ENCODE data around the gene TRPM5. TPM values are rescaled to one million over a fixed set of nuclear protein-coding genes. Genes with fewer than 3 reads are reported as not detected.

Gene TRPM5
- total and polyA plus RNA-seq, 2 donors (not counting 1 experiment from before 2014, with no cell fraction given) = 0.03 TPM; not detected in 1

- ATAC-seq (ENCODE audit: low read depth) = no peak
- Histone ChIP-seq H3K4me3 (ENCODE audit: control extremely low read depth in 1 of 5, extremely low read depth in 1 of 5, insufficient read depth in 1 of 5, low read depth in 2 of 5, low read length in 4 of 5) (no peak overlapping the region), H3K9ac (ENCODE audit: low read length) (no peak overlapping the region), H3K27ac (ENCODE audit: low read length in 2 of 2) (no peak overlapping the region), H3K4me2 (replicated peaks; ENCODE audit: low read depth, low read length, poor library complexity, severe bottlenecking) (no peak overlapping the region), H3K4me1 (ENCODE audit: control insufficient read depth in 2 of 2, insufficient read depth in 2 of 2, low read length in 2 of 2) (peaks cover 0 to 9% of the 10 kb centered on the region in 2 donors), H3K36me3 (replicated peaks in 1 of 2; ENCODE audit: control extremely low read depth in 1 of 2, control insufficient read depth in 1 of 2, extremely low read depth in 1 of 2, insufficient read depth in 2 of 2, low read length in 1 of 2) (no peaks in the 10 kb centered on the region), H2AFZ (ENCODE audit: insufficient read depth, low read depth, low read length, poor library complexity, severe bottlenecking) (no peak overlapping the region), H3K79me2 (ENCODE audit: control insufficient read depth, insufficient read depth, low read length) (peaks cover 49% of the 10 kb centered on the region), H3K27me3 (replicated peaks in 1 of 4; ENCODE audit: control extremely low read depth in 1 of 4, control insufficient read depth in 3 of 4, insufficient read depth in 4 of 4, low read length in 3 of 4) (no peaks in the 10 kb centered on the region), H3K9me3 (ENCODE audit: control extremely low read depth in 1 of 3, control insufficient read depth in 2 of 3, insufficient read depth in 1 of 3, low read length in 2 of 3) (peaks cover 0 to 6% (median 3%) of the 10 kb centered on the region in 3 donors), H4K20me1 (ENCODE audit: control insufficient read depth, insufficient read depth, low read length, poor library complexity, severe bottlenecking) (peaks cover 52% of the 10 kb centered on the region)
- no peak for DNase-seq
- intact Hi-C loops (cut with micrococcal nuclease) = no loop called here
- ChIA-PET CTCF (interaction anchor here (1.0 kb wide), 1 partner anchor 34 kb away, joined by 4 read pairs; no protein-coding TSS in a partner anchor), POLR2A (no interaction called here)
- H3K4me3 Mint-ChIP-seq = no peak overlapping the region
- 98% methylated on average over 4 of the region's 5 CpGs for WGBS (ENCODE audit: insufficient coverage)
- TF ChIP-seq CTCF (IDR thresholded peaks at IDR 0.05) (no peak), EZH2 (IDR thresholded peaks at IDR 0.05; ENCODE audit: borderline replicate concordance, insufficient read depth, low read depth, low read length, poor library complexity, severe bottlenecking) (no peak)
- no peaks in the 10 kb centered on the region for H3K27me3 Mint-ChIP-seq
- no peak overlapping the region for H3K27ac Mint-ChIP-seq
- H3K9me3 Mint-ChIP-seq (ENCODE audit: insufficient read depth) = no peaks in the 10 kb centered on the region
- H3K4me1 Mint-ChIP-seq = no peaks in the 10 kb centered on the region
Measured at GRCh38 chr11:2453436-2453835, 9.1 kb upstream of the TRPM5 start.

- Mint-ChIP-seq H3K27me3 (no peaks in the 10 kb centered on the region), H3K27ac (no peak overlapping the region)
- CTCF ChIA-PET = interaction anchor here (0.9 to 1.3 kb wide), 2 partner anchors 31 to 300 kb away, joined by 3 to 4 read pairs; no protein-coding TSS in a partner anchor
Measured at GRCh38 chr11:2452321-2453012, 8.2 kb upstream of the TRPM5 start.

More at GRCh38 chr11:2452321-2453012, 8.2 kb upstream of the TRPM5 start:
- Histone ChIP-seq H3K36me3 (replicated peaks in 1 of 2; ENCODE audit: control extremely low read depth in 1 of 2, control insufficient read depth in 1 of 2, extremely low read depth in 1 of 2, insufficient read depth in 2 of 2, low read length in 1 of 2) (no peaks in the 10 kb centered on the region), H3K4me3 (ENCODE audit: control extremely low read depth in 1 of 5, extremely low read depth in 1 of 5, insufficient read depth in 1 of 5, low read depth in 2 of 5, low read length in 4 of 5) (no peak overlapping the region), H3K79me2 (ENCODE audit: control insufficient read depth, insufficient read depth, low read length) (peaks cover 58% of the 10 kb centered on the region), H3K27ac (ENCODE audit: low read length in 2 of 2) (no peak overlapping the region), H2AFZ (ENCODE audit: insufficient read depth, low read depth, low read length, poor library complexity, severe bottlenecking) (no peak overlapping the region), H3K4me2 (replicated peaks; ENCODE audit: low read depth, low read length, poor library complexity, severe bottlenecking) (no peak overlapping the region), H3K27me3 (replicated peaks in 1 of 4; ENCODE audit: control extremely low read depth in 1 of 4, control insufficient read depth in 3 of 4, insufficient read depth in 4 of 4, low read length in 3 of 4) (no peaks in the 10 kb centered on the region), H4K20me1 (ENCODE audit: control insufficient read depth, insufficient read depth, low read length, poor library complexity, severe bottlenecking) (peaks cover 62% of the 10 kb centered on the region), H3K9me3 (ENCODE audit: control extremely low read depth in 1 of 3, control insufficient read depth in 2 of 3, insufficient read depth in 1 of 3, low read length in 2 of 3) (peaks cover 0 to 6% (median 3%) of the 10 kb centered on the region in 3 donors), H3K9ac (ENCODE audit: low read length) (no peak overlapping the region), H3K4me1 (ENCODE audit: control insufficient read depth in 2 of 2, insufficient read depth in 2 of 2, low read length in 2 of 2) (peaks cover 9 to 19% of the 10 kb centered on the region in 2 donors)
- intact Hi-C loops (cut with micrococcal nuclease) = no loop called here
- ATAC-seq (ENCODE audit: low read depth) (no peak), DNase-seq (no peak)
- Mint-ChIP-seq H3K4me3 (no peak overlapping the region), H3K9me3 (ENCODE audit: insufficient read depth) (no peaks in the 10 kb centered on the region), H3K4me1 (peaks cover 4% of the 10 kb centered on the region)
- POLR2A ChIA-PET = no interaction called here
- 92% methylated on average over 11 of the region's 20 CpGs for WGBS (ENCODE audit: insufficient coverage)
- no peak for TF ChIP-seq CTCF (IDR thresholded peaks at IDR 0.05)
- no peak for TF ChIP-seq EZH2 (IDR thresholded peaks at IDR 0.05; ENCODE audit: borderline replicate concordance, insufficient read depth, low read depth, low read length, poor library complexity, severe bottlenecking)
